Left ventricle myocardium inferior (tissue), 1 donor: ENCODE results near the gene GDPD1. TPM values are rescaled to one million over a fixed set of nuclear protein-coding genes. Genes with fewer than 3 reads are reported as not detected.

Experiments
- DNase-seq: peaks from one replicate; pipeline ENCODE4 v3.0.0-alpha.2; 2020
- H3K27ac ChIP-seq: fragments of 200-600 bp; replicated peaks from 2 replicates; pipeline ENCODE4 v1.8.0; 2021
- H3K27me3 ChIP-seq: fragments of 200-600 bp; 2 replicates; pipeline ENCODE4 v1.8.0; 2021; ENCODE audit warnings: low read depth
- H3K36me3 ChIP-seq: fragments of 200-600 bp; 2 replicates; pipeline ENCODE4 v1.8.0; 2021
- H3K4me1 ChIP-seq: fragments of 200-600 bp; 2 replicates; pipeline ENCODE4 v1.8.0; 2021
- H3K4me3 ChIP-seq: fragments of 200-600 bp; 2 replicates; pipeline ENCODE4 v1.8.0; 2021; ENCODE audit warnings: mild to moderate bottlenecking, moderate library complexity
- H3K9me3 ChIP-seq: fragments of 200-600 bp; replicated peaks from 2 replicates; pipeline ENCODE4 v1.8.0; 2021
- intact Hi-C: fragments of 100-400 bp; cut with micrococcal nuclease; formaldehyde crosslinking; loops from one replicate; pipeline ENCODE4 v1.11.0; 2022
- total RNA-seq: library from RNA; stranded (reverse); fragmentation: NEBNext Ultra II Directional; extraction: Animal tissue kit (Norgen Biotek cat#: 25700); gene quantifications from one replicate; pipeline ENCODE4 v1.2.1, GENCODE V29; 2021
- TF ChIP-seq, protein P1 (sequence below): fragments of 200-600 bp; IDR thresholded peaks from 2 replicates; pipeline ENCODE4 v1.8.0; 2021; ENCODE audit warnings: antibody characterized with exemption, mild to moderate bottlenecking, borderline replicate concordance
- donor health status: DM: no; HTN: yes; CAD: no; lungs with severe emphysema.

GDPD1 gene
- total RNA-seq, 1 donor from 2014 or later = 2.9 TPM

- DNase-seq = no peak
- TF ChIP-seq, protein P1, sequence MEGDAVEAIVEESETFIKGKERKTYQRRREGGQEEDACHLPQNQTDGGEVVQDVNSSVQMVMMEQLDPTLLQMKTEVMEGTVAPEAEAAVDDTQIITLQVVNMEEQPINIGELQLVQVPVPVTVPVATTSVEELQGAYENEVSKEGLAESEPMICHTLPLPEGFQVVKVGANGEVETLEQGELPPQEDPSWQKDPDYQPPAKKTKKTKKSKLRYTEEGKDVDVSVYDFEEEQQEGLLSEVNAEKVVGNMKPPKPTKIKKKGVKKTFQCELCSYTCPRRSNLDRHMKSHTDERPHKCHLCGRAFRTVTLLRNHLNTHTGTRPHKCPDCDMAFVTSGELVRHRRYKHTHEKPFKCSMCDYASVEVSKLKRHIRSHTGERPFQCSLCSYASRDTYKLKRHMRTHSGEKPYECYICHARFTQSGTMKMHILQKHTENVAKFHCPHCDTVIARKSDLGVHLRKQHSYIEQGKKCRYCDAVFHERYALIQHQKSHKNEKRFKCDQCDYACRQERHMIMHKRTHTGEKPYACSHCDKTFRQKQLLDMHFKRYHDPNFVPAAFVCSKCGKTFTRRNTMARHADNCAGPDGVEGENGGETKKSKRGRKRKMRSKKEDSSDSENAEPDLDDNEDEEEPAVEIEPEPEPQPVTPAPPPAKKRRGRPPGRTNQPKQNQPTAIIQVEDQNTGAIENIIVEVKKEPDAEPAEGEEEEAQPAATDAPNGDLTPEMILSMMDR = no peak
- Histone ChIP-seq H3K4me1 (no peaks in the 10 kb centered on the region), H3K36me3 (no peaks in the 10 kb centered on the region), H3K27ac (no peak overlapping the region), H3K9me3 (no peaks in the 10 kb centered on the region), H3K27me3 (no peaks in the 10 kb centered on the region), H3K4me3 (no peak overlapping the region)
- intact Hi-C loops = no loop called here
Observed at GRCh38 chr17:59230764-59231163, 10.5 kb downstream of the GDPD1 start.

DNA sequence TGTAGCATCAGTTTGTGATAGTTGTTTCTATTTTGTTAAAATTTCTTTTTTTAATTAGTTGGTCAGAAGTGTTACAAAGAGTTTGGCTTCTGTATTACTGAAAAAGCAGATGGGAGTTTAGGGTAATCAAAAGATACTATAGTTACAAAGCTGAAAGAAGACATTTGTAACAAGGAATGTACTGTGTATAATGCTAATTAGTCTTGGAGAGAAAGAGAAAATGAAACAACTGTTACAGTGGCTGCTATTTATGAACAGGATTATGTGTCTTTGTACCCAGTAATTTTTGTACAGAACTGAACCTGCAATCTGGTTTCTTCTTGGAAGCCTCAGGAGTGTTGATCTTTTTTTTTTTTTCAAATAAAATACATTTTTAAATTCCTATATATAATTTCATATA lies 14.3 kb downstream of the GDPD1 start:
- H3K27ac ChIP-seq = no peak overlapping the region
- no peak for DNase-seq
- no peaks in the 10 kb centered on the region for H3K4me1 ChIP-seq
- TF ChIP-seq, protein P1 = no peak
- H3K36me3 ChIP-seq = no peaks in the 10 kb centered on the region
- H3K27me3 ChIP-seq = no peaks in the 10 kb centered on the region
- intact Hi-C loops = no loop called here
- no peaks in the 10 kb centered on the region for H3K9me3 ChIP-seq
- H3K4me3 ChIP-seq = no peak overlapping the region

- DNase-seq = no peak
- H3K4me1 ChIP-seq = no peaks in the 10 kb centered on the region
- intact Hi-C loops = no loop called here
- no peaks in the 10 kb centered on the region for H3K36me3 ChIP-seq
- TF ChIP-seq, protein P1 = no peak
- H3K4me3 ChIP-seq = no peak overlapping the region
- H3K27me3 ChIP-seq = no peaks in the 10 kb centered on the region
- H3K9me3 ChIP-seq = no peaks in the 10 kb centered on the region
- no peak overlapping the region for H3K27ac ChIP-seq
Observed at GRCh38 chr17:59238906-59239305, 18.6 kb downstream of the GDPD1 start.

DNA sequence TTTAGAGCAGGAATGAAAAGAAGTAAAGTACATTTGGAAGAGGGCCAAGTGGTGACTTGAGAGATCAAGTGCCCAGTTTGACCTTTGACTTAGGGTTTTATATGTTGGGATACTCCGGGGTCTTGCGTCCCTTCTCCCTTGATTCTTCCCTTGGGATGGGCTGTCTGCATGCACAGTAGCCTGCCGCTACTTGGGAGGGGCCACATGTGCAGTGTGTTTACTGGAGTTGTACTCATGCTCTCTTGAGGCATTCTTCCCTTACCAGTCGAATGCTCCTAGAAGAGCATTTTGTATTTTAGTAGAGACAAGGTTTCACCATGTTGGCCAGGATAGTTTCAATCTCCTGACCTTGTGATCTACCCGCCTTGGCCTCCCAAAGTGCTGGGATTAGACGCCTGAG lies 23.8 kb downstream of the GDPD1 start:
- no peak for DNase-seq
- intact Hi-C loops = no loop called here
- no peaks in the 10 kb centered on the region for H3K36me3 ChIP-seq
- TF ChIP-seq, protein P1 = no peak
- no peaks in the 10 kb centered on the region for H3K4me1 ChIP-seq
- H3K27me3 ChIP-seq = no peaks in the 10 kb centered on the region
- no peaks in the 10 kb centered on the region for H3K9me3 ChIP-seq
- H3K4me3 ChIP-seq = no peak overlapping the region
- no peak overlapping the region for H3K27ac ChIP-seq

DNA sequence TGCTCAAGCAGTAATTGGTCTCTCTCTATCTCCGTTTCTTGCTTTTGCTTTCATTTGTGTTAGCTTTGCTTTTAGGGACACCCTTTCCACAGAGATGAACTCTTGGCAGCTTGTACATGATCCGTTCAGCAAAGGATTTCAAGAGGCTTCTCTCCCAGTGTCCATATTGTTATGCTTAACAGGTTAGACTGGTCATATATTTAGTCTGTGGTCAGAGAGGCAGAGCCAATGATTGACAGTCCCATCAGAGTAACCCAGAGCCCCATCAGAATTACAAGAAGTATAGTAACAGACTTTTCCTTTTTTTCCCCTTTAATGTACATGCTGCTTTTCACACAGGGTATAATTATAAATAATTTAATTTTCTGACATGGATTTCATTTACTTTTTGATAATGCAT lies 34.4 kb downstream of the GDPD1 start:
- H3K4me1 ChIP-seq = no peaks in the 10 kb centered on the region
- H3K9me3 ChIP-seq = no peaks in the 10 kb centered on the region
- no peak overlapping the region for H3K27ac ChIP-seq
- DNase-seq = no peak
- TF ChIP-seq, protein P1 = no peak
- peaks cover 7% of the 10 kb centered on the region for H3K36me3 ChIP-seq
- no peak overlapping the region for H3K4me3 ChIP-seq
- H3K27me3 ChIP-seq = no peaks in the 10 kb centered on the region
- intact Hi-C loops = no loop called here

GRCh38 chr17:59257101-59257500 lies 36.8 kb downstream of the GDPD1 start:
- intact Hi-C loops = no loop called here
- Histone ChIP-seq H3K4me3 (no peak overlapping the region), H3K27ac (no peak overlapping the region), H3K36me3 (peaks cover 1% of the 10 kb centered on the region), H3K9me3 (no peaks in the 10 kb centered on the region), H3K4me1 (no peaks in the 10 kb centered on the region), H3K27me3 (no peaks in the 10 kb centered on the region)
- TF ChIP-seq, protein P1 = no peak
- no peak for DNase-seq
